CD4-positive, alpha-beta T cell treated with Interleukin-4 for 1 hour (primary cell): ENCODE data around the gene SEMA4C.

Experiments
- DNase-seq, 2 donors: peaks; one replicate each; pipeline ENCODE4 v3.0.0-alpha.2; 2020 to 2022

SEMA4C gene

GRCh38 chr2:96869822-96870625 is at the start of gene SEMA4C:
TSS of gene SEMA4C (minus strand) at chr2:96870080. CDS start at chr2:96867886, 2,194 bp downstream.
- peak; percentile 30 to 64 for DNase-seq

GRCh38 chr2:96918754-96919550 is 49.1 kb upstream of the SEMA4C start:
- DNase-seq = no peak

- no peak for DNase-seq
These were observed 48.3 kb upstream of the SEMA4C start for GRCh38 chr2:96918092-96918753.

- DNase-seq = no peak
These were observed 47.0 kb upstream of the SEMA4C start for GRCh38 chr2:96916646-96917543.

GRCh38 chr2:96916156-96916630 is 46.3 kb upstream of the SEMA4C start:
- no peak for DNase-seq

- DNase-seq = no peak
These were observed 44.5 kb upstream of the SEMA4C start for GRCh38 chr2:96914332-96914731.

- DNase-seq = peak; percentile 48 to 65
These were observed 43.7 kb upstream of the SEMA4C start for GRCh38 chr2:96913398-96914202.

- no peak for DNase-seq
These were observed 43.2 kb upstream of the SEMA4C start for GRCh38 chr2:96913117-96913397.

GRCh38 chr2:96912346-96913116 is 42.7 kb upstream of the SEMA4C start:
- no peak for DNase-seq

GRCh38 chr2:96909611-96910021 is 39.7 kb upstream of the SEMA4C start:
- DNase-seq = no peak

- DNase-seq = no peak
These were observed 37.5 kb upstream of the SEMA4C start for GRCh38 chr2:96907115-96908041.

GRCh38 chr2:96906729-96907114 is 36.8 kb upstream of the SEMA4C start:
- DNase-seq = no peak

- DNase-seq = no peak
These were observed 33.9 kb upstream of the SEMA4C start for GRCh38 chr2:96903815-96904214.

- no peak for DNase-seq
These were observed 33.4 kb upstream of the SEMA4C start for GRCh38 chr2:96903318-96903717.

- no peak for DNase-seq
These were observed 30.4 kb upstream of the SEMA4C start for GRCh38 chr2:96900237-96900636.

GRCh38 chr2:96899413-96899741 is 29.5 kb upstream of the SEMA4C start:
- no peak for DNase-seq

GRCh38 chr2:96898641-96899412 is 28.9 kb upstream of the SEMA4C start:
- DNase-seq = no peak

- no peak for DNase-seq
These were observed 28.2 kb upstream of the SEMA4C start for GRCh38 chr2:96898135-96898505.

GRCh38 chr2:96897491-96898134 is 27.7 kb upstream of the SEMA4C start:
- no peak for DNase-seq
